GM10248 (cell line): ENCODE data around the gene PIK3R1.

Experiments used
- CTCF ChIA-PET: fragments of 300-600 bp; sonication (Branson Sonifier 250); formaldehyde crosslinking; extraction: SDS; loops from one replicate; lab custom pipeline; 2021; ENCODE audit warnings: antibody characterized with exemption; lab: Yijun Ruan, JAX
- POLR2A ChIA-PET: fragments of 350-650 bp; sonication (Branson Sonifier 250); formaldehyde crosslinking; extraction: SDS; loops from one replicate; lab custom pipeline; 2020; ENCODE audit warnings: antibody characterized with exemption; lab: Yijun Ruan, JAX
- DNase-seq: peaks from one replicate; pipeline ENCODE4 v3.0.0; 2012; ENCODE audit errors: extremely low spot score
- CTCF ChIP-seq: IDR thresholded peaks from 2 replicates; pipeline ENCODE4 v1.5.1; 2012; ENCODE audit warnings: mild to moderate bottlenecking, low read depth; ENCODE audit errors: extremely low read depth, missing control alignments, control extremely low read depth

The PIK3R1 gene

GRCh38 chr5:68285851-68286611 lies 70.5 kb downstream of the PIK3R1 start:
- CTCF ChIA-PET: interaction anchor here (0.7 to 3.6 kb wide), 69 partner anchors 9 to 737 kb away, joined by 3 to 41 read pairs (median 6); partner anchors contain the start of gene PIK3R1
- POLR2A ChIA-PET: no interaction called here
- DNase-seq: no peak

GRCh38 chr5:68286612-68286912 lies 71.0 kb downstream of the PIK3R1 start:
- ChIA-PET POLR2A (no interaction called here), CTCF (interaction anchor here (0.7 to 3.6 kb wide), 70 partner anchors 10 to 736 kb away, joined by 3 to 41 read pairs (median 6); partner anchors contain the start of gene PIK3R1)
- no peak for DNase-seq
- no peak for TF ChIP-seq CTCF

More at GRCh38 chr5:68285851-68286611, 70.5 kb downstream of the PIK3R1 start:
- peak; percentile 60 for TF ChIP-seq CTCF

GRCh38 chr5:68287631-68287975 lies 72.0 kb downstream of the PIK3R1 start:
- no peak for DNase-seq
- ChIA-PET POLR2A (interaction anchor here (0.5 to 1.0 kb wide), 2 partner anchors 14 to 77 kb away, joined by 3 read pairs; no protein-coding TSS in a partner anchor), CTCF (interaction anchor here (0.8 to 3.6 kb wide), 39 partner anchors 10 to 720 kb away, joined by 3 to 41 read pairs (median 7); no protein-coding TSS in a partner anchor)
- TF ChIP-seq CTCF: no peak

- POLR2A ChIA-PET: interaction anchor here (1.0 kb wide), 1 partner anchor 14 kb away, joined by 3 read pairs; no protein-coding TSS in a partner anchor
- CTCF ChIA-PET: interaction anchor here (0.9 to 3.6 kb wide), 20 partner anchors 9 to 720 kb away, joined by 3 to 41 read pairs (median 10); no protein-coding TSS in a partner anchor
- no peak for TF ChIP-seq CTCF
- peak; percentile 73 for DNase-seq
These were observed 72.6 kb downstream of the PIK3R1 start for GRCh38 chr5:68287976-68288706.

- no peak for TF ChIP-seq CTCF
- CTCF ChIA-PET: interaction anchor here (0.9 to 3.6 kb wide), 11 partner anchors 9 to 719 kb away, joined by 3 to 41 read pairs (median 12); no protein-coding TSS in a partner anchor
- POLR2A ChIA-PET: no interaction called here
- DNase-seq: no peak
These were observed 73.2 kb downstream of the PIK3R1 start for GRCh38 chr5:68288707-68289134.

- TF ChIP-seq CTCF: no peak
- CTCF ChIA-PET: no interaction called here
- POLR2A ChIA-PET: no interaction called here
- DNase-seq: no peak
These were observed 73.9 kb downstream of the PIK3R1 start for GRCh38 chr5:68289498-68289897.
